ENCODE results near the gene RBM8A.

Gene RBM8A

DNA sequence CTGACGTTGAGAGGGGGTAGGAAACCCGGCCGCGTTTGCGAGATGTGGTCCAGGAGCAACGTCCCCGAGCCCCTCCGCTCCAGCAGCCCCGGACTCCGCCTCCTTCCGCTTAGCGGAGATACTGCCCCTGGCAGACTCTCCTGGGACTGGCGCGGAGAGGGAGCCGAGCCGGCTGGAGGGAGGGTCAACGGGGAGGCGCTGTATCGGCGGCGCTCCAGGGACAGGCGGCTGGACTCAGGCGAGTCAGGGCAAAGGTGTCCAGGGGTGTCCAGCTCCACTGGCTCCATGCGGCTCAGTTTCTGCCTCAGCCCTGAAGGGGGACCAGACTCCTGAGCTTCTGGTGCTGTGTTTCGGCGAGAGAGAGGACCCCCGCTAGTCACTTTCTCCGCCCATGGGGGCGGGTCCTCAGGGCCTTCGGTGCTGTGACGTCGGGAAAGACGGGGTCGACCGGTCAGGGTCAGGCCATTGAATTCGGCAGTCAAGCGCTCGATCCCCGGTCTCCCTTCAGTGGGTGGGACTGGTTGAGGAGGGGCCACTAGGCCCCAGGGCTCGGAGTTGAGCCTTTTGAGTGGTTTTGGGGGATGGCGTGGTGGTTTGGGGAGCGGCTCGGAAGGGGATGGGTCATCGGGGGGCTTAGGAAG lies 33.3 kb upstream of the RBM8A start (continued):
- TF ChIP-seq REPIN1 (tag by site-specific recombination; IDR thresholded peaks at IDR 0.05; ENCODE audit: low read depth) (no peak), SP7 (tag by site-specific recombination; IDR thresholded peaks at IDR 0.05) (peak; percentile 70), GFI1B (tag by site-specific recombination; IDR thresholded peaks at IDR 0.05) (no peak), SP3 (tag by site-specific recombination; IDR thresholded peaks at IDR 0.05) (peak; percentile 89), ZFP37 (tag by site-specific recombination; IDR thresholded peaks at IDR 0.05) (no peak), ZNF169 (tag by site-specific recombination; IDR thresholded peaks at IDR 0.05) (no peak), GLI4 (tag by site-specific recombination; IDR thresholded peaks at IDR 0.05) (no peak), SCRT1 (tag by site-specific recombination; IDR thresholded peaks at IDR 0.05; ENCODE audit: borderline replicate concordance) (no peak), ZNF660 (tag by site-specific recombination; IDR thresholded peaks at IDR 0.05) (0 out of 2 replicates have a peak, but pooled peaks have one; percentile 28), ZNF394 (tag by site-specific recombination; IDR thresholded peaks at IDR 0.05; ENCODE audit: borderline replicate concordance) (0 out of 2 replicates have a peak, but pooled peaks have one; percentile 11), ZNF843 (tag by site-specific recombination; IDR thresholded peaks at IDR 0.05) (no peak), ZNF777 (tag by site-specific recombination; IDR thresholded peaks at IDR 0.05; ENCODE audit: borderline replicate concordance) (no peak; the same call in 1 of the 2 replicates), BCL11B (tag by site-specific recombination; IDR thresholded peaks at IDR 0.05; ENCODE audit: low read depth) (no peak), ZNF571 (tag by site-specific recombination; IDR thresholded peaks at IDR 0.05) (no peak), ZBTB8A (tag by site-specific recombination; IDR thresholded peaks at IDR 0.05) (no peak), ZNF132 (tag by site-specific recombination; IDR thresholded peaks at IDR 0.05; ENCODE audit: borderline replicate concordance) (no peak), ZNF423 (tag by site-specific recombination; IDR thresholded peaks at IDR 0.05) (peak; percentile 89), GLI2 (tag by site-specific recombination; IDR thresholded peaks at IDR 0.05; ENCODE audit: borderline replicate concordance, low read depth) (no peak), ZNF48 (tag by site-specific recombination; IDR thresholded peaks at IDR 0.05) (no peak), ZSCAN23 (tag by site-specific recombination; IDR thresholded peaks at IDR 0.05) (no peak), ZEB2 (tag by site-specific recombination; IDR thresholded peaks at IDR 0.05) (0 out of 2 replicates have a peak, but pooled peaks have one; percentile 49), ZNF600 (tag by site-specific recombination; IDR thresholded peaks at IDR 0.05) (peak; percentile 89)
- TF ChIP-seq, protein P1, sequence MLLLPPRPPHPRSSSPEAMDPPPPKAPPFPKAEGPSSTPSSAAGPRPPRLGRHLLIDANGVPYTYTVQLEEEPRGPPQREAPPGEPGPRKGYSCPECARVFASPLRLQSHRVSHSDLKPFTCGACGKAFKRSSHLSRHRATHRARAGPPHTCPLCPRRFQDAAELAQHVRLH (tag by site-specific recombination; IDR thresholded peaks at IDR 0.05), result no peak
- TF ChIP-seq, protein P2, sequence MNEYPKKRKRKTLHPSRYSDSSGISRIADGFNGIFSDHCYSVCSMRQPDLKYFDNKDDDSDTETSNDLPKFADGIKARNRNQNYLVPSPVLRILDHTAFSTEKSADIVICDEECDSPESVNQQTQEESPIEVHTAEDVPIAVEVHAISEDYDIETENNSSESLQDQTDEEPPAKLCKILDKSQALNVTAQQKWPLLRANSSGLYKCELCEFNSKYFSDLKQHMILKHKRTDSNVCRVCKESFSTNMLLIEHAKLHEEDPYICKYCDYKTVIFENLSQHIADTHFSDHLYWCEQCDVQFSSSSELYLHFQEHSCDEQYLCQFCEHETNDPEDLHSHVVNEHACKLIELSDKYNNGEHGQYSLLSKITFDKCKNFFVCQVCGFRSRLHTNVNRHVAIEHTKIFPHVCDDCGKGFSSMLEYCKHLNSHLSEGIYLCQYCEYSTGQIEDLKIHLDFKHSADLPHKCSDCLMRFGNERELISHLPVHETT (tag by site-specific recombination; IDR thresholded peaks at IDR 0.05), result no peak
- TF ChIP-seq, protein P3, sequence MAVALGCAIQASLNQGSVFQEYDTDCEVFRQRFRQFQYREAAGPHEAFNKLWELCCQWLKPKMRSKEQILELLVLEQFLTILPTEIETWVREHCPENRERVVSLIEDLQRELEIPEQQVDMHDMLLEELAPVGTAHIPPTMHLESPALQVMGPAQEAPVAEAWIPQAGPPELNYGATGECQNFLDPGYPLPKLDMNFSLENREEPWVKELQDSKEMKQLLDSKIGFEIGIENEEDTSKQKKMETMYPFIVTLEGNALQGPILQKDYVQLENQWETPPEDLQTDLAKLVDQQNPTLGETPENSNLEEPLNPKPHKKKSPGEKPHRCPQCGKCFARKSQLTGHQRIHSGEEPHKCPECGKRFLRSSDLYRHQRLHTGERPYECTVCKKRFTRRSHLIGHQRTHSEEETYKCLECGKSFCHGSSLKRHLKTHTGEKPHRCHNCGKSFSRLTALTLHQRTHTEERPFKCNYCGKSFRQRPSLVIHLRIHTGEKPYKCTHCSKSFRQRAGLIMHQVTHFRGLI (tag by site-specific recombination; IDR thresholded peaks at IDR 0.05), result no peak
- TF ChIP-seq, protein P4, sequence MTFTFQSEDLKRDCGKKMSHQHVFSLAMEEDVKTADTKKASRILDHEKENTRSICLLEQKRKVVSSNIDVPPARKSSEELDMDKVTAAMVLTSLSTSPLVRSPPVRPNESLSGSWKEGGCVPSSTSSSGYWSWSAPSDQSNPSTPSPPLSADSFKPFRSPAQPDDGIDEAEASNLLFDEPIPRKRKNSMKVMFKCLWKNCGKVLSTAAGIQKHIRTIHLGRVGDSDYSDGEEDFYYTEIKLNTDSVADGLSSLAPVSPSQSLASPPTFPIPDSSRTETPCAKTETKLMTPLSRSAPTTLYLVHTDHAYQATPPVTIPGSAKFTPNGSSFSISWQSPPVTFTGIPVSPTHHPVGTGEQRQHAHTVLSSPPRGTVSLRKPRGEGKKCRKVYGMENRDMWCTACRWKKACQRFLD (tag by site-specific recombination; IDR thresholded peaks at IDR 0.05), result no peak
- TF ChIP-seq, protein P5, sequence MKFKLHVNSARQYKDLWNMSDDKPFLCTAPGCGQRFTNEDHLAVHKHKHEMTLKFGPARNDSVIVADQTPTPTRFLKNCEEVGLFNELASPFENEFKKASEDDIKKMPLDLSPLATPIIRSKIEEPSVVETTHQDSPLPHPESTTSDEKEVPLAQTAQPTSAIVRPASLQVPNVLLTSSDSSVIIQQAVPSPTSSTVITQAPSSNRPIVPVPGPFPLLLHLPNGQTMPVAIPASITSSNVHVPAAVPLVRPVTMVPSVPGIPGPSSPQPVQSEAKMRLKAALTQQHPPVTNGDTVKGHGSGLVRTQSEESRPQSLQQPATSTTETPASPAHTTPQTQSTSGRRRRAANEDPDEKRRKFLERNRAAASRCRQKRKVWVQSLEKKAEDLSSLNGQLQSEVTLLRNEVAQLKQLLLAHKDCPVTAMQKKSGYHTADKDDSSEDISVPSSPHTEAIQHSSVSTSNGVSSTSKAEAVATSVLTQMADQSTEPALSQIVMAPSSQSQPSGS (tag by site-specific recombination; IDR thresholded peaks at IDR 0.05; ENCODE audit: low read depth), result no peak
- TF ChIP-seq, protein P6, sequence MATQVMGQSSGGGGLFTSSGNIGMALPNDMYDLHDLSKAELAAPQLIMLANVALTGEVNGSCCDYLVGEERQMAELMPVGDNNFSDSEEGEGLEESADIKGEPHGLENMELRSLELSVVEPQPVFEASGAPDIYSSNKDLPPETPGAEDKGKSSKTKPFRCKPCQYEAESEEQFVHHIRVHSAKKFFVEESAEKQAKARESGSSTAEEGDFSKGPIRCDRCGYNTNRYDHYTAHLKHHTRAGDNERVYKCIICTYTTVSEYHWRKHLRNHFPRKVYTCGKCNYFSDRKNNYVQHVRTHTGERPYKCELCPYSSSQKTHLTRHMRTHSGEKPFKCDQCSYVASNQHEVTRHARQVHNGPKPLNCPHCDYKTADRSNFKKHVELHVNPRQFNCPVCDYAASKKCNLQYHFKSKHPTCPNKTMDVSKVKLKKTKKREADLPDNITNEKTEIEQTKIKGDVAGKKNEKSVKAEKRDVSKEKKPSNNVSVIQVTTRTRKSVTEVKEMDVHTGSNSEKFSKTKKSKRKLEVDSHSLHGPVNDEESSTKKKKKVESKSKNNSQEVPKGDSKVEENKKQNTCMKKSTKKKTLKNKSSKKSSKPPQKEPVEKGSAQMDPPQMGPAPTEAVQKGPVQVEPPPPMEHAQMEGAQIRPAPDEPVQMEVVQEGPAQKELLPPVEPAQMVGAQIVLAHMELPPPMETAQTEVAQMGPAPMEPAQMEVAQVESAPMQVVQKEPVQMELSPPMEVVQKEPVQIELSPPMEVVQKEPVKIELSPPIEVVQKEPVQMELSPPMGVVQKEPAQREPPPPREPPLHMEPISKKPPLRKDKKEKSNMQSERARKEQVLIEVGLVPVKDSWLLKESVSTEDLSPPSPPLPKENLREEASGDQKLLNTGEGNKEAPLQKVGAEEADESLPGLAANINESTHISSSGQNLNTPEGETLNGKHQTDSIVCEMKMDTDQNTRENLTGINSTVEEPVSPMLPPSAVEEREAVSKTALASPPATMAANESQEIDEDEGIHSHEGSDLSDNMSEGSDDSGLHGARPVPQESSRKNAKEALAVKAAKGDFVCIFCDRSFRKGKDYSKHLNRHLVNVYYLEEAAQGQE (tag by site-specific recombination; IDR thresholded peaks at IDR 0.05), result no peak
